BE2C (cell line): ENCODE data around the gene SLC1A7.

ENCODE experiments used
- DNase-seq: peaks from one replicate; pipeline ENCODE4 v3.0.0-alpha.2; 2020
- H3K27me3 ChIP-seq: fragments of 250-450 bp; sonication (Bioruptor Pico); 2 replicates; pipeline ENCODE4 v1.5.1; 2020; ENCODE audit warnings: mild to moderate bottlenecking
- H3K36me3 ChIP-seq: fragments of 250-450 bp; sonication (Bioruptor Pico); 2 replicates; pipeline ENCODE4 v1.5.1; 2020; ENCODE audit warnings: mild to moderate bottlenecking
- H3K4me1 ChIP-seq: fragments of 250-450 bp; sonication (Bioruptor Pico); 2 replicates; pipeline ENCODE4 v1.5.1; 2020
- H3K4me3 ChIP-seq: 2 replicates; pipeline ENCODE4 v1.5.1; 2011; ENCODE audit warnings: low read depth, low read length
- H3K9me3 ChIP-seq: fragments of 250-450 bp; sonication (Bioruptor Pico); 2 replicates; pipeline ENCODE4 v1.5.1; 2020
- CTCF ChIP-seq: IDR thresholded peaks from 2 replicates; pipeline ENCODE4 v1.5.1; 2012; ENCODE audit warnings: mild to moderate bottlenecking, low read depth, low read length

The SLC1A7 gene

GRCh38 chr1:53129891-53130597, 12.4 kb downstream of the SLC1A7 start:
- no peaks in the 10 kb centered on the region for H3K9me3 ChIP-seq
- H3K4me1 ChIP-seq, result no peaks in the 10 kb centered on the region
- H3K4me3 ChIP-seq, result no peak overlapping the region
- H3K36me3 ChIP-seq, result no peaks in the 10 kb centered on the region
- DNase-seq, result no peak
- no peaks in the 10 kb centered on the region for H3K27me3 ChIP-seq
- no peak for TF ChIP-seq CTCF

- Histone ChIP-seq H3K9me3 (no peaks in the 10 kb centered on the region), H3K36me3 (no peaks in the 10 kb centered on the region), H3K4me3 (no peak overlapping the region), H3K27me3 (no peaks in the 10 kb centered on the region), H3K4me1 (no peaks in the 10 kb centered on the region)
- DNase-seq, result no peak
- no peak for TF ChIP-seq CTCF
These were observed 14.0 kb downstream of the SLC1A7 start for GRCh38 chr1:53128401-53128800.

- Histone ChIP-seq H3K9me3 (no peaks in the 10 kb centered on the region), H3K4me1 (no peaks in the 10 kb centered on the region), H3K36me3 (no peaks in the 10 kb centered on the region), H3K4me3 (no peak overlapping the region), H3K27me3 (no peaks in the 10 kb centered on the region)
- no peak for TF ChIP-seq CTCF
- DNase-seq, result no peak
These were observed 14.9 kb downstream of the SLC1A7 start for GRCh38 chr1:53127546-53127945.

- no peaks in the 10 kb centered on the region for H3K9me3 ChIP-seq
- peaks cover 2% of the 10 kb centered on the region for H3K4me1 ChIP-seq
- no peaks in the 10 kb centered on the region for H3K36me3 ChIP-seq
- H3K27me3 ChIP-seq, result no peaks in the 10 kb centered on the region
- TF ChIP-seq CTCF, result no peak
- H3K4me3 ChIP-seq, result no peak overlapping the region
- no peak for DNase-seq
These were observed 15.9 kb downstream of the SLC1A7 start for GRCh38 chr1:53126495-53126894.

GRCh38 chr1:53125623-53126360, 16.6 kb downstream of the SLC1A7 start:
- no peaks in the 10 kb centered on the region for H3K36me3 ChIP-seq
- no peak for TF ChIP-seq CTCF
- peaks cover 2% of the 10 kb centered on the region for H3K4me1 ChIP-seq
- no peak for DNase-seq
- H3K4me3 ChIP-seq, result no peak overlapping the region
- H3K27me3 ChIP-seq, result no peaks in the 10 kb centered on the region
- H3K9me3 ChIP-seq, result no peaks in the 10 kb centered on the region

- H3K4me1 ChIP-seq, result peaks cover 2% of the 10 kb centered on the region
- TF ChIP-seq CTCF, result no peak
- DNase-seq, result no peak
These were observed 17.3 kb downstream of the SLC1A7 start for GRCh38 chr1:53125122-53125521.

More at GRCh38 chr1:53125122-53125521, 17.3 kb downstream of the SLC1A7 start:
- no peak overlapping the region for H3K4me3 ChIP-seq
- no peaks in the 10 kb centered on the region for H3K9me3 ChIP-seq
- H3K27me3 ChIP-seq, result no peaks in the 10 kb centered on the region
- H3K36me3 ChIP-seq, result no peaks in the 10 kb centered on the region
